SW 1271 (cell line): ENCODE measurements around the gene SLC48A1.

Source experiments
- DNase-seq, 2 experiments: peaks; one replicate each; lab custom pipeline; 2025; lab: John Stamatoyannopoulos, UW

Gene SLC48A1

DNA sequence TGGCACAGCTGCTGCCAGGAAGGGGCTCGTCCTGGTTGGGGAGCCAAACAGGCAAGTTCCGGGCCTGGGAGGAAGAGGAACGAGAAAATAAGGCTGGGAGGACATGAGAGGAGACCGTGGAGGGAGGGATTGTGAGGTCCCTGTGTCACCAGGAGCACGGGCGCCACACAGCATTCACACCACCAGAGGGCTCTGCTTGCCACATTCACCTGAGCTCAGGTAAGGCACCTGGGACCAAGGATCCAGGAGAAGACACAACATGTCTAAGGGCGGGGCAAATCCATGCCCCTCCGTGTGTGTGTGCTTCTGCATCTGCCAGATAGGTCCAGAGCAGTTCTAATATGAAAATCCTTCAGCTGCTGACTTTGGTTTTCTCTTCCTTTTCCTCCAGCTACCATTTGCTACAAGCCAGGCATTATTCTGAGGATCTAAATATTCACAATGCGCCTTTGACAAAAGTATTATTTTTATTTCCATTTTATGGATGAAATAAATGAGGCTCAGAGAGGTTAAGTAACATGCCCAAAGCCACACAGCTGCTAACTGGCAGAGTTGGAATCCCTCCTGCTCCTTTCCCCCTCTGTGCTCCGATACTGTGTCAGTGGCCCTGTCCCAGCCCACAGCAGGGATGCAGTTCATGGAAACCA lies 28.9 kb upstream of the SLC48A1 start:
- DNase-seq, result no peak

DNA sequence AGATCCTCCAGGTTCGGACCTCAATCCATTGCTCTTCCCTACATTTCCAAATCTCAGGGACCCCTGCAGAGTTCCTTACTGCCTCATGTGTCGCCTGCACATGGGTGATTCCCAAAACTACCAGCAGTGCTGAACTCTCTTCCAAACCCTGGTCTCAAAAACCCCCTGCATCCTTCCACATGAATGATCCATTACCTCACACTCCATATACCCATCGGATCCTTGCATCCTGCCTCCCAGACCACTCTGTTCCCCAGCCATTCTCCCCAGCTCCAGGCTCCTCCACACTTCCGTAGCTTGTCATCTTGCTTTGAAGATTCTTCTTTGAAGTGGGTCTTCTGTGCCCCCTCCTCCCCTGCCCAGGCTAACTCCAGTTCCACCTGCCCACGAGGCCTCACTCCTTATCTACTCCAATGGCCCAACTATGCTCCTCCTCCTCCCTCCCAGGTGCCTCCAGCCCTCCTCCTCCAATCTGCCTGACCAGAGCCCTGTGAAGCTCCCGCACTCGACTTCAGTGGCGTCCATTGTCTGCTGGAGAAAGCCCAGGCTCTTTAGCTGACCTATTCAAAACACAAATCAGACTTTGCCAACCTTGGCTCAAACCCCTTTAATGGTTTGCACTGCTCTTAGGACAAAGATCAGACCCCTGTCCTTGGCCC lies 28.1 kb upstream of the SLC48A1 start:
- no peak for DNase-seq

- DNase-seq, result no peak
These were observed 27.5 kb upstream of the SLC48A1 start for GRCh38 chr12:47745485-47746041.

DNA sequence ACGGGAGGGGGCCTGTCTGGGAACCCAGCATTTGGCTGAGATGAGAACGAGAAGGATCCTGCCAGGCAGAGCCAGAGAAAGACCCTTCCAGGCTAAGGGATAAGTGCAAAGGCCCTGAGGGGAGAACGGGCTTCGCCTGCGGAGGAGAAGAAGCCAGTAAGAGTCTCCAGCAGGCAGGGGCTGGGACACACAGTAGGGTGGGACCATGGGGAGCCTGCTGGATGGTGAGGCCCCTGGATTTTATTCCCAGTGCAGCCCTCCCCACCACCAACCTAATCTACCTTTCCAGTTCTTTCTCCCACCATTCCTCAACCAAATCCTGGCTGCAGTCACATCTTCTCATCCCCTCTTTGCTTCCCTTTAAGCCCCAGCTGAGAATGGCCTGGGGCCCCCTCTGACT lies 27.0 kb upstream of the SLC48A1 start:
- DNase-seq, result no peak

- DNase-seq, result no peak
These were observed 26.5 kb upstream of the SLC48A1 start for GRCh38 chr12:47746523-47746922.

GRCh38 chr12:47747126-47747525 lies 25.9 kb upstream of the SLC48A1 start:
- DNase-seq, result no peak

- DNase-seq, result no peak
These were observed 25.2 kb upstream of the SLC48A1 start for GRCh38 chr12:47747596-47748506.

GRCh38 chr12:47748507-47748828 lies 24.6 kb upstream of the SLC48A1 start:
- no peak for DNase-seq

- no peak for DNase-seq
These were observed 24.1 kb upstream of the SLC48A1 start for GRCh38 chr12:47748899-47749298.

GRCh38 chr12:47750229-47750798 lies 22.7 kb upstream of the SLC48A1 start:
- no peak for DNase-seq

DNA sequence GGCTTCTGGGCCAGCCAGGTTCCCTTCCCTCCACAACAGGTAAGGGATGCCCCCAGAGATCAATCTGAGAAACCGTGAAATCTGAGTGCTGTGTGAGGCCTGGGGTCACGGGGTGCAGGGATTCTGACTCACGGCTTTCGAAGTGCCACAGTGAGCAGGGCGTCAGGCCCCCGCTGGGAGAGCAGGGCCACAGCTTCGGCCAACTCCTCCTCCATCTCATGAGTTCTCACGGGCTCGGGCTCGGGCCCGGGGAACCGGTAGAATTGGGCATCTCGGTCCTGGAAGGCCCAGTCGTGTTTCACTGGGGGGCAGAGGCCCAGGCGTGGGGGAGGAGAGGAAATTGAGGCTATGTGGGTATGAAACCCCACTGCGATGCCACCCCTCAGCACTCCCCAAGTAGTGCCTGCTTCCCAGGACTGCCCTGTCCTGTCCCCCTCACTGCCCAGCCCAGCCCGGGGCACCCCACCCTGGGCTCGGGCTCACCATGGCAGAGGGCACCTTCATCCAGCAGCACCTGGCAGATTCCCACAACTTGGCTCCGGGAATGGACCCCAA lies 22.0 kb upstream of the SLC48A1 start:
- no peak for DNase-seq

- DNase-seq, result no peak
These were observed 21.5 kb upstream of the SLC48A1 start for GRCh38 chr12:47751561-47751960.

GRCh38 chr12:47752121-47752520 lies 20.9 kb upstream of the SLC48A1 start:
- DNase-seq, result no peak

- no peak for DNase-seq
These were observed 20.5 kb upstream of the SLC48A1 start for GRCh38 chr12:47752552-47752951.

DNA sequence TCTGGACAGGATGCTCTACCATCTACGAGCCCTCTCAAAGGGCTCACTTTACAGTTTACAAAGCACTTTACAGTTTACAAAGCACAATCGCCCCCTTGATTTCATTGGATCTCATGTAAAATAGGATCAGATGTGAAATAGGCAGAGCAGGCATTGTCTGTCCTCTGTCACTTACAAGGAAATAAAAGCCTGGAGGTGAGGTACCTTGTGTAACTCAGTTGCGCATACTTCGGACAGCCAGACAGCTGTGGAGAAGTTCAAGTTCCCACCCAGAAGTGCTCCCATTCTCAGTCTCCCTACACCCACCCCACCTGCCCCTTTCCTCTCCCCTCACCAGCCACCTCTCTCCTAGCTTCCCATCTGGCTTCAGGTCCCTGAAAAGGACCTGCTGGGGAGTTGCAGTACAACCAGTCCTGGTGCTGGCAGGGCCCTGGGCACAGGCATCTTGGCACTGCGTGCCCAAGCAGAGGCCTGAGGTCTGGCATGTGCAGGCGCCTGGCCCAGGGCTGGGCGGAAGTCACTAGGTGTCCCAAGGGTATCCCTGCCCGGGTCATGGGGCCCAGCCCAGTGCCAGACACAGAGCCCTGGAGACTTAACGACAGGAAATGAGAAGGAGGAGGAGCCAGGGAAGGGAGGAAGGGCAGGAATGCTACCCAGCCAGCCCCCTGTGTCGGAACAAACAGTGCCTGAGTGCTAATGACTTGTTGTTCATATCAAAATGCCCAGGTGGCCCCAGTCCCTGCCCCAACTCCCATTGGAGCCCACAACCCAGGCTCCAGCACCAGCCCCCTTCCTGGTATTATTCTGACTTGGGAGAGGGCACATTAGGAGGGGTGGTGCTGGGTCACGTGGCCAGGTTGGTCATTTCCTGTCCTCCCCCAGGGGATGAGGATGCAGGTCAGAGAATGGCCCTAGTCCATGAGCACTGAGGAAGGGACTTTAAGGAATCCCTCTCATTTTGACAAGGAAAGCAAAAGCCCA lies 19.7 kb upstream of the SLC48A1 start:
- DNase-seq, result no peak

- DNase-seq, result no peak
These were observed 18.9 kb upstream of the SLC48A1 start for GRCh38 chr12:47754126-47754525.

DNA sequence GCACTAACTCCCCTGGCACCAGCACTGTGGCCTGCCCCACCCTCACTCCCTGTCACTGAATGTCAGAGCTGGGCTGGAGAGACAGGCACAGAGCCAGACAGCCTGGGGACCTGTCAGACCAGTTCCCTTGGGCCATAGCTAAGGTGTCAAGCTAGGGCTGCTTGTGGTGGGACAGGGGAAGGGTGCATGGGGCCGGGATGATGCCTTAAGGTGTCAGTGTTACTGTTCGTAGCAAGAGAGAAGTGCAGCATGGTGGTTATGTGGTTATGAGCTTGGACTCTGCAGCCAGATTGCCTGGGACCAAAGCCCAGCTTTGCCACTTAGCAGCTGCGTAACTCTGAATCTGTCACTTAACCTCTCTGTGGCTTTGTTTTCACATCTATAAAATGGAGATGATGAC lies 18.2 kb upstream of the SLC48A1 start:
- DNase-seq, result no peak

DNA sequence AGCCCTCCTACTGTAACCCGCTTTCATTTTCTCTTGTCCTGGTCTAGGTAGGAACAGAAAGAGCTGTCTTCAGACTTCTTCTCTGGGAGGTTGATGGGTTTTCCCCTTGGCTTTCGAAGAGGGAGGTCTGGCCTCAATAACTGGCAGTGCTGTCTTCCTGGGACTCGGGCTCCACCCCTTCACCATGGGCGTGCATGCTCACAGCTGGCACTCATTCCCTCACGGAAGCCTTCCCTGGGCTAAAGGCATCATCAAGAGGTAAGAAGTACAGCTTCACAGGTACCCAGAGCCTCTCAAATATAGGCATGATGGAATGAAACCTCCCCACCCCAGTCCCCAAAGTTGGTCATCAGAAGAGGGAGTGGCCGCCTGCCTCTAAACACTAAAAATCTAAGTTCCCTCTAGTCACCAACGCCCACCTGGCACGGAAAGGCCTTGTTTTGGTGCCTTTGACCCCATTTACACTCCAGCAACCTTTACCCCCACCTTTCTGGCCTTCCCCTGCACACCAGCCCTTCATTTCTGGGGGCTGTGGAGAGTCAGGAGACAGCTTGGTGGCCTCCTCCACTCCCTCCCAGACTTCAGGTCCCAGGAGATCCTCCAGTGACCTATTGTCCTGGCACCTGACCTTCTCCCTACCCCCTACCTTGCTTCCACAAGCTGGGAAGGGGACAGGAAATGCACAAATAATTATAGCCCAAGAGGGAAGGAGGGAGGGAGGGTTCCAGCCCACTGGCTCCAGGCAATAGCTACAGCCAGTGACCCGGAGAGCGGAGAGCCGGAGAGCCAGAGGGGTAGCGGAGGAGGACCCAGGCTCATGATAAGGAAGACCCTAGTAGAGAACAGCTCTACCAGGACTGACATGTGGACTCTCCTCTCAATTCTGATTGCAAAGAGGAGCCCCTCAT lies 17.1 kb upstream of the SLC48A1 start:
- no peak for DNase-seq

- no peak for DNase-seq
These were observed 15.6 kb upstream of the SLC48A1 start for GRCh38 chr12:47757364-47757839.
